ENCODE results near the gene GPS1. TPM values are rescaled to one million over a fixed set of nuclear protein-coding genes. Genes with fewer than 3 reads are reported as not detected.
"Not testable (repeated sequence)": the region's sequence is repeated elsewhere in the genome, so short reads cannot be mapped to it uniquely, and the experiment has no call there.

GPS1 gene
- total RNA-seq, 1 donor from 2014 or later = 102 TPM

DNA sequence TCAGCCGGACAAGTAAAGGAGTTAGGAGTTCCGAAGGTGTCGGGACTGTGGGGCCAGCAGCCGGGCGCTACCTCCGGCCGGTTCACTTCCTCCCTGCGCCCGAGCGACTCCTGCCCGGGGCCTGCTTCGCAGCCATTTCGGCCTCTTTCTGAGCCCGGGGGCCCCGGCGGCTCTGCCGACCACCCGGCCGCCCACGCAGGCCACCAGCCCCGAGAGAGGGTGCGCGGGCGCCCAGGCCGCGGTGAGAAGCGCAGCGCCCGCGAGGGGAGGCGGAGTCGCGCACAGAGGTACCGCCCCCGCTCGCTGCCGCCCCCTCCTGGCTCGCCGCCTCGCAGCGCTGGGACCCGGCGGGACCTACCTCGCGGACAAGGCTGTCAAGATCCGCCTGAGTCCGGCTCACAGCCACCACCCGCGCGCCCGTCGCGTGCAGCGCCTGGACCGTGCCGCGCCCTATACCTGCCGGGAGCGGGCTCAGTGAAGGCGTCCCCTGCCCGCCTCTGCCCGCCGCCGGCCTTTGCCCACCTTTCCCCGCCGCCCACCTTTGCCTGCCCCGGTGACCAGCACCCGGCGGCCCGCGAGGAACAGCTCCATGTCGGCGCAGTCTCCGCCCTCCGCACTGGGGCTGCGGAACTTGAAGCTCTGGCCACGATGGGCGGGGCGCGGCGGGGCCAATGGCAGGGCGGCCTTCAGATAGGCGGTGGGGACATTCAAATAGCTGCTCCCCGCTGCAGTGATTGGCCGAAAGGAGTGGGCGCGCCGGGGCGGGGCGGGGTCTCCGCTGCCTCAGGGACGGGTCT is 14.4 kb upstream of the GPS1 start, which contains the start of gene DCXR:
DCXR (minus strand) TSS at position 606 of the 797 bp plus-strand sequence; CDS start at position 591, 15 bp downstream.
- no peaks in the 10 kb centered on the region for H3K9me3 ChIP-seq (ENCODE audit: insufficient read depth, low read depth, low read length)
- no peak for TF ChIP-seq EZH2 (IDR thresholded peaks at IDR 0.05; ENCODE audit: insufficient read depth, low read length)
- TF ChIP-seq, protein P1, sequence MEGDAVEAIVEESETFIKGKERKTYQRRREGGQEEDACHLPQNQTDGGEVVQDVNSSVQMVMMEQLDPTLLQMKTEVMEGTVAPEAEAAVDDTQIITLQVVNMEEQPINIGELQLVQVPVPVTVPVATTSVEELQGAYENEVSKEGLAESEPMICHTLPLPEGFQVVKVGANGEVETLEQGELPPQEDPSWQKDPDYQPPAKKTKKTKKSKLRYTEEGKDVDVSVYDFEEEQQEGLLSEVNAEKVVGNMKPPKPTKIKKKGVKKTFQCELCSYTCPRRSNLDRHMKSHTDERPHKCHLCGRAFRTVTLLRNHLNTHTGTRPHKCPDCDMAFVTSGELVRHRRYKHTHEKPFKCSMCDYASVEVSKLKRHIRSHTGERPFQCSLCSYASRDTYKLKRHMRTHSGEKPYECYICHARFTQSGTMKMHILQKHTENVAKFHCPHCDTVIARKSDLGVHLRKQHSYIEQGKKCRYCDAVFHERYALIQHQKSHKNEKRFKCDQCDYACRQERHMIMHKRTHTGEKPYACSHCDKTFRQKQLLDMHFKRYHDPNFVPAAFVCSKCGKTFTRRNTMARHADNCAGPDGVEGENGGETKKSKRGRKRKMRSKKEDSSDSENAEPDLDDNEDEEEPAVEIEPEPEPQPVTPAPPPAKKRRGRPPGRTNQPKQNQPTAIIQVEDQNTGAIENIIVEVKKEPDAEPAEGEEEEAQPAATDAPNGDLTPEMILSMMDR (IDR thresholded peaks at IDR 0.05; ENCODE audit: insufficient read depth, low read depth, low read length) = peak; percentile 34
- Mint-ChIP-seq H3K4me3 (ENCODE audit: unreplicated experiment) (peak within 1 kb of the TSS; percentile 82), H3K9me3 (ENCODE audit: unreplicated experiment) (peaks cover 2% of the 10 kb centered on the region), H3K27ac (ENCODE audit: unreplicated experiment) (no peak within 1 kb of the TSS), H3K36me3 (ENCODE audit: low read depth, unreplicated experiment) (peaks cover 11% of the 10 kb centered on the region), H3K4me1 (ENCODE audit: low read depth, unreplicated experiment) (peaks cover 2% of the 10 kb centered on the region), H3K27me3 (ENCODE audit: low read depth, unreplicated experiment) (peaks cover 4% of the 10 kb centered on the region)
- H3K36me3 ChIP-seq (ENCODE audit: insufficient read depth, low read length) = no peaks in the 10 kb centered on the region
- H3K27ac ChIP-seq (ENCODE audit: low read depth, low read length) = peak within 1 kb of the TSS; percentile 59
- peak within 1 kb of the TSS; percentile 81 for H2AFZ ChIP-seq (ENCODE audit: low read depth, low read length)
- H3K4me3 ChIP-seq (ENCODE audit: insufficient read depth, low read depth, low read length) = peak within 1 kb of the TSS; percentile 72
- H3K27me3 ChIP-seq (ENCODE audit: insufficient read depth, low read length) = no peaks in the 10 kb centered on the region
- H3K4me1 ChIP-seq (ENCODE audit: insufficient read depth, low read length) = peaks cover 11% of the 10 kb centered on the region
- H3K9ac ChIP-seq (ENCODE audit: low read length) = peak within 1 kb of the TSS; percentile 84
- H4K20me1 ChIP-seq (ENCODE audit: insufficient read depth, low read length) = peaks cover 3% of the 10 kb centered on the region
- H3K79me2 ChIP-seq (ENCODE audit: insufficient read depth, low read length) = peaks cover 10% of the 10 kb centered on the region
- no peak for FAIRE-seq
- peak within 1 kb of the TSS; percentile 99 for H3K4me2 ChIP-seq (ENCODE audit: low read length)
- peak; percentile 90 for DNase-seq (ENCODE audit: low read depth)

DNA sequence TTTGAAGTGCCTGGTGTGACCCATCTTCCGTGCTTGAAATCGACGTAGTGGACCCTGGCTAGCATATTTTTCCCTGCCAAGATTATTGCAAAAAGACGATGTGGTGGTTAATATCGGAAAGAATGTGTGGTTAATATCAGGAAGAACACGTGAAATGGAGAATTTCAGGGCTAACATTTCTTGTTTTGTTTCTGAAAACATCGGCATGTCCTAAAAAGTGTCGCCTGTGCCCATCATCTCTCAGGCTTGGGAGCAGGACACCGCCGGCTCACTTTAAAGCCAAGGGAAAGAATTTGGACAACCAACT is 13.9 kb upstream of the GPS1 start:
- no peak for TF ChIP-seq EZH2 (IDR thresholded peaks at IDR 0.05; ENCODE audit: insufficient read depth, low read length)
- TF ChIP-seq, protein P1 (IDR thresholded peaks at IDR 0.05; ENCODE audit: insufficient read depth, low read depth, low read length) = no peak
- H3K9ac ChIP-seq (ENCODE audit: low read length) = no peak overlapping the region
- no peaks in the 10 kb centered on the region for H3K36me3 ChIP-seq (ENCODE audit: insufficient read depth, low read length)
- H3K27ac ChIP-seq (ENCODE audit: low read depth, low read length) = no peak overlapping the region
- H2AFZ ChIP-seq (ENCODE audit: low read depth, low read length) = peak overlapping the region; percentile 39
- H3K79me2 ChIP-seq (ENCODE audit: insufficient read depth, low read length) = peaks cover 10% of the 10 kb centered on the region
- H3K4me3 ChIP-seq (ENCODE audit: insufficient read depth, low read depth, low read length) = peak overlapping the region; percentile 72
- H4K20me1 ChIP-seq (ENCODE audit: insufficient read depth, low read length) = peaks cover 3% of the 10 kb centered on the region
- peaks cover 2% of the 10 kb centered on the region for H3K4me1 Mint-ChIP-seq (ENCODE audit: low read depth, unreplicated experiment)
- H3K27me3 ChIP-seq (ENCODE audit: insufficient read depth, low read length) = no peaks in the 10 kb centered on the region
- peaks cover 4% of the 10 kb centered on the region for H3K27me3 Mint-ChIP-seq (ENCODE audit: low read depth, unreplicated experiment)
- peaks cover 2% of the 10 kb centered on the region for H3K9me3 Mint-ChIP-seq (ENCODE audit: unreplicated experiment)
- no peak overlapping the region for H3K27ac Mint-ChIP-seq (ENCODE audit: unreplicated experiment)
- FAIRE-seq (no peak), DNase-seq (ENCODE audit: low read depth) (no peak)
- H3K9me3 ChIP-seq (ENCODE audit: insufficient read depth, low read depth, low read length) = no peaks in the 10 kb centered on the region
- peaks cover 11% of the 10 kb centered on the region for H3K36me3 Mint-ChIP-seq (ENCODE audit: low read depth, unreplicated experiment)
- H3K4me1 ChIP-seq (ENCODE audit: insufficient read depth, low read length) = peaks cover 8% of the 10 kb centered on the region
- H3K4me2 ChIP-seq (ENCODE audit: low read length) = peak overlapping the region; percentile 99
- peak overlapping the region; percentile 82 for H3K4me3 Mint-ChIP-seq (ENCODE audit: unreplicated experiment)

DNA sequence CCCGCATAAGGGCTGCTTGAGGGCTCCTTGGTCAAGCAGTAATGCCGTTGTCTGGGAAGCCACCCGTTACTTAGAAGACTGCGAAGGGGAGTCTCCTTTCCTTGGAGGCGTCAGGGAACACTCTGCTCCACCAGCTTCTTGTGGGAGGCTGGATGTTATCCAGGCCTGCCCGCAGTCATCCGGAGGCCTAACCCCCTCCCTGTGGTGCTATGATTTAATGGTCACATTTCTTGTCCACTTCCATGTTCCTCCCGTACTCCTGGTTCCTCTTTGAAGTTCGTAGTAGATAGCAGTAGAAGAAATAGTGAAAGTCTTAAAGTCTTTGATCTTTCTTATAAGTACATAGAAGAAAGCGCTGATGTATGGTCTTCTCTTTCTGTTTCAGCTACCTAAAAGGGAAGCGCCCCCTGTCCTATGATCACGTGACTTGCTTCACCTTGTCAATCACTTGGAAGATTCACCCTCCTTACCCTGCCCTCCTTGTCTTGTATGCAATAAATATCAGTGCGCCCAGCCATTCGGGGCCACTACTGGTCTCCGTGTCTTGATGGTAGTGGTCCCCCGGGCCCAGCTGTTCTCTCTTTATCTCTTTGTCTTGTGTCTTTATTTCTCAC is 12.8 kb upstream of the GPS1 start:
- H3K36me3 ChIP-seq (ENCODE audit: insufficient read depth, low read length); H3K79me2 ChIP-seq (ENCODE audit: insufficient read depth, low read length); H2AFZ ChIP-seq (ENCODE audit: low read depth, low read length); H4K20me1 ChIP-seq (ENCODE audit: insufficient read depth, low read length); H3K9me3 Mint-ChIP-seq (ENCODE audit: unreplicated experiment); H3K4me2 ChIP-seq (ENCODE audit: low read length); H3K27ac ChIP-seq (ENCODE audit: low read depth, low read length); DNase-seq (ENCODE audit: low read depth); H3K4me1 Mint-ChIP-seq (ENCODE audit: low read depth, unreplicated experiment); H3K9me3 ChIP-seq (ENCODE audit: insufficient read depth, low read depth, low read length); H3K27me3 Mint-ChIP-seq (ENCODE audit: low read depth, unreplicated experiment); H3K4me3 ChIP-seq (ENCODE audit: insufficient read depth, low read depth, low read length); H3K4me1 ChIP-seq (ENCODE audit: insufficient read depth, low read length); H3K27ac Mint-ChIP-seq (ENCODE audit: unreplicated experiment); H3K9ac ChIP-seq (ENCODE audit: low read length); H3K27me3 ChIP-seq (ENCODE audit: insufficient read depth, low read length); FAIRE-seq: not testable (repeated sequence)
- peak overlapping the region; percentile 20 for H3K4me3 Mint-ChIP-seq (ENCODE audit: unreplicated experiment)
- H3K36me3 Mint-ChIP-seq (ENCODE audit: low read depth, unreplicated experiment) = peaks cover 11% of the 10 kb centered on the region
